ENCODE measurements around the gene ZFP69B.

GRCh38 chr1:40401473-40402201, 48.6 kb upstream of the ZFP69B start:
- TF ChIP-seq, protein P1, sequence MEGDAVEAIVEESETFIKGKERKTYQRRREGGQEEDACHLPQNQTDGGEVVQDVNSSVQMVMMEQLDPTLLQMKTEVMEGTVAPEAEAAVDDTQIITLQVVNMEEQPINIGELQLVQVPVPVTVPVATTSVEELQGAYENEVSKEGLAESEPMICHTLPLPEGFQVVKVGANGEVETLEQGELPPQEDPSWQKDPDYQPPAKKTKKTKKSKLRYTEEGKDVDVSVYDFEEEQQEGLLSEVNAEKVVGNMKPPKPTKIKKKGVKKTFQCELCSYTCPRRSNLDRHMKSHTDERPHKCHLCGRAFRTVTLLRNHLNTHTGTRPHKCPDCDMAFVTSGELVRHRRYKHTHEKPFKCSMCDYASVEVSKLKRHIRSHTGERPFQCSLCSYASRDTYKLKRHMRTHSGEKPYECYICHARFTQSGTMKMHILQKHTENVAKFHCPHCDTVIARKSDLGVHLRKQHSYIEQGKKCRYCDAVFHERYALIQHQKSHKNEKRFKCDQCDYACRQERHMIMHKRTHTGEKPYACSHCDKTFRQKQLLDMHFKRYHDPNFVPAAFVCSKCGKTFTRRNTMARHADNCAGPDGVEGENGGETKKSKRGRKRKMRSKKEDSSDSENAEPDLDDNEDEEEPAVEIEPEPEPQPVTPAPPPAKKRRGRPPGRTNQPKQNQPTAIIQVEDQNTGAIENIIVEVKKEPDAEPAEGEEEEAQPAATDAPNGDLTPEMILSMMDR (conservative IDR thresholded peaks at IDR 0.05; ENCODE audit: low read depth in 2 of 2) = no peak
- TF ChIP-seq, protein P2, sequence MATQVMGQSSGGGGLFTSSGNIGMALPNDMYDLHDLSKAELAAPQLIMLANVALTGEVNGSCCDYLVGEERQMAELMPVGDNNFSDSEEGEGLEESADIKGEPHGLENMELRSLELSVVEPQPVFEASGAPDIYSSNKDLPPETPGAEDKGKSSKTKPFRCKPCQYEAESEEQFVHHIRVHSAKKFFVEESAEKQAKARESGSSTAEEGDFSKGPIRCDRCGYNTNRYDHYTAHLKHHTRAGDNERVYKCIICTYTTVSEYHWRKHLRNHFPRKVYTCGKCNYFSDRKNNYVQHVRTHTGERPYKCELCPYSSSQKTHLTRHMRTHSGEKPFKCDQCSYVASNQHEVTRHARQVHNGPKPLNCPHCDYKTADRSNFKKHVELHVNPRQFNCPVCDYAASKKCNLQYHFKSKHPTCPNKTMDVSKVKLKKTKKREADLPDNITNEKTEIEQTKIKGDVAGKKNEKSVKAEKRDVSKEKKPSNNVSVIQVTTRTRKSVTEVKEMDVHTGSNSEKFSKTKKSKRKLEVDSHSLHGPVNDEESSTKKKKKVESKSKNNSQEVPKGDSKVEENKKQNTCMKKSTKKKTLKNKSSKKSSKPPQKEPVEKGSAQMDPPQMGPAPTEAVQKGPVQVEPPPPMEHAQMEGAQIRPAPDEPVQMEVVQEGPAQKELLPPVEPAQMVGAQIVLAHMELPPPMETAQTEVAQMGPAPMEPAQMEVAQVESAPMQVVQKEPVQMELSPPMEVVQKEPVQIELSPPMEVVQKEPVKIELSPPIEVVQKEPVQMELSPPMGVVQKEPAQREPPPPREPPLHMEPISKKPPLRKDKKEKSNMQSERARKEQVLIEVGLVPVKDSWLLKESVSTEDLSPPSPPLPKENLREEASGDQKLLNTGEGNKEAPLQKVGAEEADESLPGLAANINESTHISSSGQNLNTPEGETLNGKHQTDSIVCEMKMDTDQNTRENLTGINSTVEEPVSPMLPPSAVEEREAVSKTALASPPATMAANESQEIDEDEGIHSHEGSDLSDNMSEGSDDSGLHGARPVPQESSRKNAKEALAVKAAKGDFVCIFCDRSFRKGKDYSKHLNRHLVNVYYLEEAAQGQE (IDR thresholded peaks at IDR 0.05; ENCODE audit: unreplicated experiment) = no peak
- TF ChIP-seq POLR2AphosphoS5 (IDR thresholded peaks at IDR 0.05; ENCODE audit: low read depth) = no peak
- TF ChIP-seq EZH2 (IDR thresholded peaks at IDR 0.05; ENCODE audit: low read depth, unreplicated experiment) = no peak
- no peak for TF ChIP-seq CREB1 (CRISPR knock-in tag; IDR thresholded peaks at IDR 0.05; ENCODE audit: low read depth)
- no peak for TF ChIP-seq EZH2phosphoT487 (IDR thresholded peaks at IDR 0.05; ENCODE audit: unreplicated experiment)
- no peak for TF ChIP-seq ZNF331 (CRISPR knock-in tag; IDR thresholded peaks at IDR 0.05; ENCODE audit: low read depth)
- TF ChIP-seq, protein P3, sequence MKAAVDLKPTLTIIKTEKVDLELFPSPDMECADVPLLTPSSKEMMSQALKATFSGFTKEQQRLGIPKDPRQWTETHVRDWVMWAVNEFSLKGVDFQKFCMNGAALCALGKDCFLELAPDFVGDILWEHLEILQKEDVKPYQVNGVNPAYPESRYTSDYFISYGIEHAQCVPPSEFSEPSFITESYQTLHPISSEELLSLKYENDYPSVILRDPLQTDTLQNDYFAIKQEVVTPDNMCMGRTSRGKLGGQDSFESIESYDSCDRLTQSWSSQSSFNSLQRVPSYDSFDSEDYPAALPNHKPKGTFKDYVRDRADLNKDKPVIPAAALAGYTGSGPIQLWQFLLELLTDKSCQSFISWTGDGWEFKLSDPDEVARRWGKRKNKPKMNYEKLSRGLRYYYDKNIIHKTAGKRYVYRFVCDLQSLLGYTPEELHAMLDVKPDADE (IDR thresholded peaks at IDR 0.05) = no peak
- TF ChIP-seq STAT1 (IDR thresholded peaks at IDR 0.05; ENCODE audit: unreplicated experiment) = no peak
- TF ChIP-seq JUNB (IDR thresholded peaks at IDR 0.05; ENCODE audit: unreplicated experiment) = no peak
- TF ChIP-seq ZNF114 (CRISPR knock-in tag; IDR thresholded peaks at IDR 0.05) = no peak
- TF ChIP-seq NANOG (IDR thresholded peaks at IDR 0.05; ENCODE audit: borderline replicate concordance) = no peak
- TF ChIP-seq ZNF462 (CRISPR knock-in tag; IDR thresholded peaks at IDR 0.05) = no peak

All from GM23338 (cell line).